ENCODE data around the gene CASK. TPM values are rescaled to one million over a fixed set of nuclear protein-coding genes. Genes with fewer than 3 reads are reported as not detected.
A peak's percentile ranks its signal among the peaks of the same experiment; 100 is the strongest.

Gene CASK
- total and polyA plus RNA-seq, 8 donors = 4.7 to 42.5 (median 22.9) TPM

DNA sequence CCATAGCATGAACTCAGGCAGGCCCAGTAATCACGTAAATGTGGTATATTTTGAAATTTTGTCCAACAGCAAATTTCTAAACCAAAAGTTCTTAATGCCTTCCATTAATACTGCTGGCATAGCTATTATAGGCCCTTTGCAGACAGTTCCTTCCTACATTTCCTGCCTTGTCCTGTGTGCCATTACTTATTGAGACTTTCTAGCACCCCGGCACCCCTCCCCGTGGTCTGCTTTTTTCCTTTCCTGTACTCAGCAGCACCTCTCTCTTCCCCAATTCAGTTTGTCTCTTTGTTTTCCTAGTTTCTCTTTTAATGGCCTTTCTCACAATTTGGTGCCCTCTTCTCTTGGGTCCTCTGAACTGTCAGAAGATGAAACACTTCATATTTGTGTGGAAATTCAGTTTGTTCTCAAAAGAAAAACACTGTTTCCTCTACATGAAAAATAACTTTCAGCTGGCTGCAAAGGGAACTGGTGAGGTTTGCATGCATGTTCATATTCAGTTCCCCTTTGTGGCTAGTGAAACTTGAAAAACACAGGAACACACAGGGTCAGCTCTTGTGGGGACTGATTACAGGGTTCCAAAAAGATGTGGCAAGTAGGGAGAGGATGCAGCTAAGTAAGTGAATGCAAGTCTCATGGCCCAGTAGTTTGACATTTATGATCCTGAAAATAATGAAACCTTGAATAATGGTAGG is 217.5 kb downstream of the CASK start:
- DNase-seq (no peak), FAIRE-seq (no peak), ATAC-seq (peak in 1 of 4 donors; percentile 59)
- intact Hi-C loops (cut with DNase I) = no loop called here
- Histone ChIP-seq H3K4me1 (no peaks in the 10 kb centered on the region), H3K27me3 (no peaks in the 10 kb centered on the region), H3K27ac (no peak overlapping the region), H3K9me3 (no peaks in the 10 kb centered on the region), H3K36me3 (no peaks in the 10 kb centered on the region), H3K4me3 (no peak overlapping the region)
- WGBS, 2 donors = 69 to 85% methylated on average over 3 of the region's 3 CpGs
- TF ChIP-seq, protein P1, sequence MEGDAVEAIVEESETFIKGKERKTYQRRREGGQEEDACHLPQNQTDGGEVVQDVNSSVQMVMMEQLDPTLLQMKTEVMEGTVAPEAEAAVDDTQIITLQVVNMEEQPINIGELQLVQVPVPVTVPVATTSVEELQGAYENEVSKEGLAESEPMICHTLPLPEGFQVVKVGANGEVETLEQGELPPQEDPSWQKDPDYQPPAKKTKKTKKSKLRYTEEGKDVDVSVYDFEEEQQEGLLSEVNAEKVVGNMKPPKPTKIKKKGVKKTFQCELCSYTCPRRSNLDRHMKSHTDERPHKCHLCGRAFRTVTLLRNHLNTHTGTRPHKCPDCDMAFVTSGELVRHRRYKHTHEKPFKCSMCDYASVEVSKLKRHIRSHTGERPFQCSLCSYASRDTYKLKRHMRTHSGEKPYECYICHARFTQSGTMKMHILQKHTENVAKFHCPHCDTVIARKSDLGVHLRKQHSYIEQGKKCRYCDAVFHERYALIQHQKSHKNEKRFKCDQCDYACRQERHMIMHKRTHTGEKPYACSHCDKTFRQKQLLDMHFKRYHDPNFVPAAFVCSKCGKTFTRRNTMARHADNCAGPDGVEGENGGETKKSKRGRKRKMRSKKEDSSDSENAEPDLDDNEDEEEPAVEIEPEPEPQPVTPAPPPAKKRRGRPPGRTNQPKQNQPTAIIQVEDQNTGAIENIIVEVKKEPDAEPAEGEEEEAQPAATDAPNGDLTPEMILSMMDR (IDR thresholded peaks at IDR 0.05) = no peak

DNA sequence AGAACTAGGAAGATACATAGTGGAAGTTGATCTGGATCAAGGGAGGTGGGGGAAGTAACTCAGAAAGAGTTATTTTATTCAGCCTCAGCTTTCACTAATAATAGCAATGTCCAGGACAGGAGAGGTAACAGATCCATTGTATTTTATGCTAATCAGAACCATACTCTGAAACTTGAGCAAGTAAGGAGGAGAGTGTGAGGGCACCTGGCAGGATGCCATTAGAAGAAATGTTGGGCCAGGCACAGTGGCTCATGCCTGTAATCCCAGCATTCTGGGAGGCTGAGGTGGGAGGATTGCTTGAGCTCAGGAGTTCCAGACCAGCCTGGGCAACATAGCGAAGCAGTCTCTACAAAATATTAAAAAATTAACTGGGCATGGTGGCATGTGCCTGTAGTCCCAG is 218.3 kb downstream of the CASK start:
- intact Hi-C loops (cut with DNase I) = no loop called here
- Histone ChIP-seq H3K27me3 (no peaks in the 10 kb centered on the region), H3K4me1 (no peaks in the 10 kb centered on the region), H3K9me3 (no peaks in the 10 kb centered on the region), H3K27ac (no peak overlapping the region), H3K36me3 (no peaks in the 10 kb centered on the region), H3K4me3 (no peak overlapping the region)
- ATAC-seq = no peak
- no peak for DNase-seq
- FAIRE-seq = no peak
- WGBS, 2 donors = 80 to 100% methylated on average over 1 of the region's 1 CpG
- TF ChIP-seq, protein P1 (IDR thresholded peaks at IDR 0.05) = no peak

DNA sequence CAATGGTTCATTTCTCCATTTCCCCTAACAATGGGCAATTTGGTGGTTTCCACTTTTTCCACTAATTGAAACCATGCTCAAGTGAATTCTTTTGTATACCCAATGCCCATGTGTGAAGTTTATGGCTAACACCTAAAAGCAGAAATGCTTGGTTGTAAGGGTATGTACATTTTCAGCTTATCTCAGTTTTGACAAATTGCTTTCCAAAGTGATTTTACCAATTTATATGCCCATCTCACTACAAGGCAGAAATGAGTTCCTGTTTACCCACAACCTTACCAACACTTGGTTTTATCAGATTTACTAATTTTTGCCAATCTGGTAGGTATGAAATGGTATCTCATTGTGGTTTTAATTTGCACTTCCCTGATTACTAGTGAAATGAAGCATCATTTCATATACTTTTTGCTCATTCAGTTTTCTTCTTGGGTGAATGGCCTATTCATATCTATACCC is 219.8 kb downstream of the CASK start:
- intact Hi-C loops (cut with DNase I) = no loop called here
- Histone ChIP-seq H3K4me1 (no peaks in the 10 kb centered on the region), H3K9me3 (no peaks in the 10 kb centered on the region), H3K4me3 (no peak overlapping the region), H3K27ac (no peak overlapping the region), H3K36me3 (no peaks in the 10 kb centered on the region), H3K27me3 (no peaks in the 10 kb centered on the region)
- DNase-seq = no peak
- no peak for FAIRE-seq
- TF ChIP-seq, protein P1 (IDR thresholded peaks at IDR 0.05) = no peak
- no peak for ATAC-seq

DNA sequence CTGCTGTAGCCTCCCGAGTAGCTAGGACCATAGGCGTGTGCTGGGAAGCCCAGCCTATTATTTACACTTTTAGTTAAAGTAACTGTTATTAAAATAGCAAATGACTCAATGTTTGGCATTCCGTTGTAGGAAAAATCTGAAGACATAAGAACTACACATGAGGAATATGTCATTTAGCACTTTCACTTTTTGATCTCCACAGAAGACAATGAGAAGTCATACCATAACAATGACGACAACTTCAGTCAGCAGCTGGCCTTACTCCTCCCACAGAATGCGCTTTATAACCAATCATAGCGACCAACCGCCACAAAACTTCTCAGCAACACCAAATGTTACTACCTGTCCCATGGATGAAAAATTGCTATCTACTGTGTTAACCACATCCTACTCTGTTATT is 227.9 kb downstream of the CASK start:
- FAIRE-seq = no peak
- no peak for ATAC-seq
- intact Hi-C loops (cut with DNase I) = no loop called here

DNA sequence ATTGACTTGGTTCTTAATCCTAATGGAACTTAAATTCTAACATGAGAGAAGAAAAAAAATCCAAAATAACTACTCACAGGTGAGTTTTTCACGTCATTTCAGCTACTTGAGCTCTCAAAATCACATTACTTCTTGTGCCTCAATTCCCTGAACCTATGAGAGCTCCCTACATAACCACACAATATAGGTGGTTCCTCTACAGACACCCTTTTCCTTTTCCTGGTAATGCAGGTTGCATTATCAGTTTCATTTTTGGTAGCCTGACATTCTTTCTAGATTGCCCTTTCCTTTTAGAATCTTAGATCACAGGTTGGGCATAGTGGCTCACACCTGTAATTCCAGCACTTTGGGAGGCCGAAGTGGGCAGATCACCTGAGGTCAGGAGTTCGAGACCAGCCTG is 230.3 kb downstream of the CASK start:
- FAIRE-seq = peak; percentile 32
- intact Hi-C loops (cut with DNase I) = no loop called here
- no peak overlapping the region for H3K27ac ChIP-seq
- ATAC-seq = no peak
- TF ChIP-seq, protein P1 (IDR thresholded peaks at IDR 0.05) = no peak
- WGBS, 2 donors = 89 to 94% methylated on average over 3 of the region's 3 CpGs
- H3K27me3 ChIP-seq = peaks cover 0 to 10% (median 0%) of the 10 kb centered on the region in 4 donors
- no peak overlapping the region for H3K4me3 ChIP-seq
- H3K36me3 ChIP-seq = no peaks in the 10 kb centered on the region
- no peak for DNase-seq
- no peaks in the 10 kb centered on the region for H3K9me3 ChIP-seq
- no peaks in the 10 kb centered on the region for H3K4me1 ChIP-seq

More for the DNA sequence above, 227.9 kb downstream of the CASK start:
- H3K27me3 ChIP-seq = no peaks in the 10 kb centered on the region
- no peak overlapping the region for H3K27ac ChIP-seq
- no peaks in the 10 kb centered on the region for H3K4me1 ChIP-seq
- TF ChIP-seq, protein P1 (IDR thresholded peaks at IDR 0.05) = no peak
- no peak for DNase-seq
- no peak overlapping the region for H3K4me3 ChIP-seq
- H3K36me3 ChIP-seq = no peaks in the 10 kb centered on the region
- H3K9me3 ChIP-seq = no peaks in the 10 kb centered on the region
- WGBS, 2 donors = 83 to 93% methylated on average over 7 of the region's 7 CpGs
